Psoas muscle (tissue), 8 donors: ENCODE measurements around the gene STOML1. TPM values are rescaled to one million over a fixed set of nuclear protein-coding genes. Genes with fewer than 3 reads are reported as not detected.

Source experiments
- ATAC-seq, 4 donors: fragments of 200-7000 bp; cut with Tn5 transposase; one replicate each; pipeline ENCODE4 v1.9.1; 2020; ENCODE audit warnings: moderate library complexity in 3 of 4, mild to moderate bottlenecking in 2 of 4
- DNase-seq, 2 donors: peaks; one replicate each; pipeline ENCODE4 v3.0.0-alpha.2; 2020
- H3K27ac ChIP-seq: fragments of 200-600 bp; one replicate; pipeline ENCODE4 v1.8.0; 2022
- H3K27me3 ChIP-seq, 3 donors: fragments of 200-600 bp in 1 of 3; one replicate each; pipeline versions ENCODE4 v1.6.1 to v1.8.0; 2013 to 2022; ENCODE audit warnings: low read length in 2 of 3, mild to moderate bottlenecking in 2 of 3, moderate library complexity in 1 of 3; ENCODE audit not compliant: insufficient read depth in 3 of 3
- H3K36me3 ChIP-seq, 2 donors: fragments of 200-600 bp in 1 of 2; one replicate each; pipeline versions ENCODE4 v1.6.1 to v1.8.0; 2013 to 2022; ENCODE audit warnings: low read depth in 1 of 2, mild to moderate bottlenecking in 1 of 2, moderate library complexity in 1 of 2; ENCODE audit not compliant: insufficient read depth in 1 of 2
- H3K4me1 ChIP-seq: fragments of 200-600 bp; one replicate; pipeline ENCODE4 v1.8.0; 2022
- H3K4me3 ChIP-seq: fragments of 200-600 bp; one replicate; pipeline ENCODE4 v1.8.0; 2022; ENCODE audit warnings: mild to moderate bottlenecking
- H3K9me3 ChIP-seq: fragments of 200-600 bp; one replicate; pipeline ENCODE4 v1.8.0; 2022
- WGBS, 3 donors: extraction: QIAGEN DNeasy Blood & Tissue Kit; methylation state at CpG; one replicate each; pipeline versions ENCODE4 v1.1.6 to v1.1.7; 2013; 5-methylcytosine and 5-hydroxymethylcytosine counted together
- intact Hi-C, 2 donors: fragments of 100-400 bp; cut with DNase I; formaldehyde crosslinking; loops; one replicate each; pipeline versions ENCODE4 v1.11.0 to v1.14.2; 2022
- polyA plus RNA-seq, 3 donors: library from polyadenylated mRNA; stranded (reverse); fragments of 200-250 nt; gene quantifications; one replicate each; pipeline ENCODE4 v1.2.3, GENCODE V29; 2013
- total RNA-seq, 4 donors: library from RNA; stranded (reverse); fragmentation: NEBNext Ultra II Directional in 2 of 4; extraction: Animal tissue kit (Norgen Biotek cat#: 25700) in 2 of 4; gene quantifications; one replicate each; pipeline versions ENCODE4 v1.2.1 to v1.2.4, GENCODE V29; 2021 to 2023
- TF ChIP-seq, protein P1 (sequence below): fragments of 200-600 bp; IDR thresholded peaks from one replicate; pipeline ENCODE4 v1.8.0; 2022; ENCODE audit warnings: antibody characterized with exemption
- donor health status: healthy with polysubstance abuse.
- donor health status: DM: no; HTN: no; CAD: no; lungs with moderate emphysema.
- donor health status: Bipolar disorder and iron deficiency.
- donor health status: healthy.
- donor health status: DM: yes; HTN: yes; CAD: no.
- donor health status: DM: no; HTN: no; CAD: no.
- donor health status: DM: no; HTN: no; CAD: no.
- donor health status: DM: yes; HTN: yes; CAD: no.

The STOML1 gene
- total and polyA plus RNA-seq, 7 donors, result 18.3 to 34.4 (median 24.4) TPM

DNA sequence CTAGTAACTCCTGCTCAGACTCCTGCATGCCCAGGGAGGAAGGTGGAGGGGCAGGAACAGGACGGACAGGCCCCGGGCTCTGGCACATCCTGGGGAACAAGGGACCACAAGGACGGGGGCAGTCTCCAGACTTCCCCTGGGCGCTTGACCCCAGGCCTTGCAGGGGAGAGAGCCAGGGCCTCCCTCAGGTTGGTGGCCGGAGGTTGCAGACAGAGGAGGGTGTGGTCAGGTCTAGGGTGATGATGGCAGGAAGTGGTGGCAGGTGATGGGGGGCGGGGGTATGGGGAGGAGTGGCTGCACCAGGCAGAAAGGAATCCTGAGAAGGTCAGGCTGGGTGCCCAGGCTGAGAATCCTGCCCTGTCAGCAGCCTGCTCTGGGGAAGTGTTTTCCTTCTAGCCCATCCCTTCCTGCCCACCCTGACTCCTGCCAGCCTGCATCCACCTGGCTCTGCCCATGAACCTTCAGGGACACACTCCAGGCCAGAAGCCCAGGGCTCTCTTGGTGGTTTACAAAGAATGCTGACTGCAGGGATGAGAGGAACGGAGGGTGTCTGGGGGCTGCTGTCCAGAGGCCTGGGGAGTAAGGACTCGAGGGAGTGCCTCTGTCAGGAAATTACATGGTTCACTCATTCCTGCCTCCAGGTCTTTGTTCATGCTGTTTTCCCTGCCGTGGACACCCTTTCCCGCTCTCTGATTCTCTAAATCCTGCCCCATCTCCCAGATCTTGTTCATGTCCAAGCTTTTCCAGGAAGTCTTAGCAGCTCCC is 50.0 kb downstream of the STOML1 start:
- 78 to 85% (median 82%) methylated on average over 10 of the region's 10 CpGs for WGBS, 3 donors
- Histone ChIP-seq H3K36me3 (peaks cover 0 to 7% of the 10 kb centered on the region in 2 donors), H3K4me1 (no peaks in the 10 kb centered on the region), H3K27ac (no peak overlapping the region), H3K9me3 (no peaks in the 10 kb centered on the region), H3K27me3 (no peaks in the 10 kb centered on the region), H3K4me3 (no peak overlapping the region)
- TF ChIP-seq, protein P1, sequence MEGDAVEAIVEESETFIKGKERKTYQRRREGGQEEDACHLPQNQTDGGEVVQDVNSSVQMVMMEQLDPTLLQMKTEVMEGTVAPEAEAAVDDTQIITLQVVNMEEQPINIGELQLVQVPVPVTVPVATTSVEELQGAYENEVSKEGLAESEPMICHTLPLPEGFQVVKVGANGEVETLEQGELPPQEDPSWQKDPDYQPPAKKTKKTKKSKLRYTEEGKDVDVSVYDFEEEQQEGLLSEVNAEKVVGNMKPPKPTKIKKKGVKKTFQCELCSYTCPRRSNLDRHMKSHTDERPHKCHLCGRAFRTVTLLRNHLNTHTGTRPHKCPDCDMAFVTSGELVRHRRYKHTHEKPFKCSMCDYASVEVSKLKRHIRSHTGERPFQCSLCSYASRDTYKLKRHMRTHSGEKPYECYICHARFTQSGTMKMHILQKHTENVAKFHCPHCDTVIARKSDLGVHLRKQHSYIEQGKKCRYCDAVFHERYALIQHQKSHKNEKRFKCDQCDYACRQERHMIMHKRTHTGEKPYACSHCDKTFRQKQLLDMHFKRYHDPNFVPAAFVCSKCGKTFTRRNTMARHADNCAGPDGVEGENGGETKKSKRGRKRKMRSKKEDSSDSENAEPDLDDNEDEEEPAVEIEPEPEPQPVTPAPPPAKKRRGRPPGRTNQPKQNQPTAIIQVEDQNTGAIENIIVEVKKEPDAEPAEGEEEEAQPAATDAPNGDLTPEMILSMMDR, result no peak
- DNase-seq, result peak in 1 of 2 donors; percentile 34
- ATAC-seq, result no peak
- intact Hi-C loops, result no loop called here

DNA sequence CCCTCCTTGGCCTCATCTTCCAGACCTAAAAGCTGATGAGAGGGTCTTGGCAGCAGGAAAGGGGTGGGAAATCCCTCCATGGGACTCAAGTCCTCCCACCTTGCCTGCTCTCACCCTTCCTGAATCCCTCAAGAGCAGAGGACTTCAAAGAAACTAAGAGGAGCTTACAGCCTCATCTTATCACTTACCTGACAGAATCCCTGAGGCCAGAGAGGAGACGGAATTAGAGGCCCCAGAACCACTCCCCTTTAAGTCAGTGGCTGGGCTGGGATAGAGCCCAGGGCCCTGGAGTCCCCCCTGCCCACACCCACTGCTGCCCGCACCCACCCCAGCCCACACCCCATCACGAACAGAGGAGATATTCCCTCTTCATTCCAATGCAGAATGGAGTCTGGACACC is 50.6 kb downstream of the STOML1 start:
- ATAC-seq, result no peak
- Histone ChIP-seq H3K4me1 (no peaks in the 10 kb centered on the region), H3K36me3 (peaks cover 0 to under 1% of the 10 kb centered on the region in 2 donors), H3K9me3 (no peaks in the 10 kb centered on the region), H3K4me3 (no peak overlapping the region), H3K27me3 (no peaks in the 10 kb centered on the region), H3K27ac (no peak overlapping the region)
- DNase-seq, result no peak
- intact Hi-C loops, result no loop called here
- TF ChIP-seq, protein P1, result no peak
- WGBS, 3 donors, result 91 to 100% (median 91%) methylated on average over 3 of the region's 3 CpGs

DNA sequence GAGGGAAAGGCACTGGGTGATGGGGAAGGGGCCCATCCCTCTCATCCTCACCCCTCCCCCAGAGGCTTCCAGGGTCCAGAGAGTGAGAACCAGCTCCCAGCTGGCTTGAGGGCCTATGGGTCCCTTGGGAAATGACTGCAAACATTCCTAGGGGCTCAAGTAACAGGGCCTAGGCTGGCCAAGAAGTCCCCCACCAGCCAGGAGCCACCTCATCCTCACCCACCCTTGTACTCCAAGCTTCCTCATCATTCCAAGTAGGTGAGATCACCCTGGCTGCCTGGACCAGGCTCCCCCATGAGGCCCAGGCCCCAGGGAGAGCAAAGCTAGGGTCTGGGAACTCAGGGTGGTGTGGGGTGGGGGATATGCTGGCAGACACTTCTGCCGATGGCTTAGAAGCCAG is 51.1 kb downstream of the STOML1 start:
- ATAC-seq (peak in 3 of 4 donors; percentile 24 to 49 (median 31)), DNase-seq (peak in 1 of 2 donors; percentile 50)
- H3K36me3 ChIP-seq, result no peaks in the 10 kb centered on the region
- no peak overlapping the region for H3K27ac ChIP-seq
- WGBS, 3 donors, result 72 to 100% (median 78%) methylated on average over 1 of the region's 1 CpG
- no peaks in the 10 kb centered on the region for H3K27me3 ChIP-seq
- no peaks in the 10 kb centered on the region for H3K9me3 ChIP-seq
- H3K4me3 ChIP-seq, result no peak overlapping the region
- intact Hi-C loops, result no loop called here
- no peaks in the 10 kb centered on the region for H3K4me1 ChIP-seq
- TF ChIP-seq, protein P1, result no peak

DNA sequence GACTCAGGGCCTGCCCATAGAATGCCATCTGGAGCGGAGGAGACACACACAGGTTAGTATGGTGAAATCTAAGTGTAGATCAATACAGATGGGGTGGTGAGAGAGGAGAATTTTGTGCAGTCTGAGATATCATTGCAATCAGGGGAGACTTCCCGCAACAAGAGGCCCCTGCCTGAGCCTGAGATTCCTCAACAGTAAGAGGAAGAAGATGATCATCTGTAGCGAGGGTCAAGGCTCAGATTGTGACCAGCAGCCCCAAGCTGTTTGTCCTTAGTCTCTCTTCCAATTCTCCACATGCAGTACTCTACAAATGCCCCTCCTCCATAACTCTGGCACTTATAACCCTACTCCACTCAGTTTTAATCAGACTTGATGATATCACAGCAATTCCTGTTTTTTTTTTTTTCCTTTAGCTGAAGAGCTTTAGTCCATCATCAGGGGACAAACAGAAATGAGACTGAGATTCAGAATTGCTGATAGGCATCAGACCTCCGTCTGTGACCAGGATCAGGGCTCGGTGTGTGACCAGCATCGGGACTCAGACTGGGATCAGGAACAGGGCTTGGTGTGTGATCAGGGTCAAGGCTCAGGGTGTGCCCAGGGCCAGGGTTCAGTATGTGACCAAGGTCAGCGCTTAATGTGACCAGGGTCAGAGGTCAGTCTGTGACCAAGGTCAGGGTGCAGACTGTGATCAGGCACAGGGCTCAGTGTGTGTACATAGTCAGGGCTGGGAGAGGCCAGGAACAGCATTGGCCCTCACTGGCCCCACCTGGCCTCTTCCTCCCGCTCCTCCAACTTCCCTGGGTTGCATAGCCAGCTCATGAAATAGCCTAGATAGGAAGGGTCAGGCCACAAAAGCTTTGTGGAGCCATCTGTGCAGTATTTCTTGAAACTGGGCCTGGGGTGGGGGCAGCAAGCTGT is 51.8 kb downstream of the STOML1 start:
- TF ChIP-seq, protein P1, result no peak
- intact Hi-C loops, result no loop called here
- no peak overlapping the region for H3K27ac ChIP-seq
- no peak overlapping the region for H3K4me3 ChIP-seq
- no peaks in the 10 kb centered on the region for H3K27me3 ChIP-seq
- WGBS, 3 donors, result 86 to 88% (median 87%) methylated on average over 8 of the region's 8 CpGs
- H3K36me3 ChIP-seq, result no peaks in the 10 kb centered on the region
- H3K9me3 ChIP-seq, result no peaks in the 10 kb centered on the region
- no peaks in the 10 kb centered on the region for H3K4me1 ChIP-seq
- DNase-seq (peak in 1 of 2 donors; percentile 30), ATAC-seq (peak in 1 of 4 donors; percentile 24)
